Activated CD4-positive, alpha-beta T cell treated with anti-CD3 and anti-CD28 coated beads, Interleukin-2, amount 50 U/mL, for 16 hours (primary cell): ENCODE measurements around the gene SLC30A2.

Source experiments
- DNase-seq: peaks from one replicate; pipeline ENCODE4 v3.0.0-alpha.2; 2020

The SLC30A2 gene

GRCh38 chr1:25994402-25995150, 51.3 kb downstream of the SLC30A2 start:
- DNase-seq = no peak

GRCh38 chr1:25993197-25993951, 52.5 kb downstream of the SLC30A2 start:
- no peak for DNase-seq

GRCh38 chr1:25992689-25993171, 53.2 kb downstream of the SLC30A2 start:
- no peak for DNase-seq

GRCh38 chr1:25991937-25992688, 53.8 kb downstream of the SLC30A2 start:
- DNase-seq = no peak

DNA sequence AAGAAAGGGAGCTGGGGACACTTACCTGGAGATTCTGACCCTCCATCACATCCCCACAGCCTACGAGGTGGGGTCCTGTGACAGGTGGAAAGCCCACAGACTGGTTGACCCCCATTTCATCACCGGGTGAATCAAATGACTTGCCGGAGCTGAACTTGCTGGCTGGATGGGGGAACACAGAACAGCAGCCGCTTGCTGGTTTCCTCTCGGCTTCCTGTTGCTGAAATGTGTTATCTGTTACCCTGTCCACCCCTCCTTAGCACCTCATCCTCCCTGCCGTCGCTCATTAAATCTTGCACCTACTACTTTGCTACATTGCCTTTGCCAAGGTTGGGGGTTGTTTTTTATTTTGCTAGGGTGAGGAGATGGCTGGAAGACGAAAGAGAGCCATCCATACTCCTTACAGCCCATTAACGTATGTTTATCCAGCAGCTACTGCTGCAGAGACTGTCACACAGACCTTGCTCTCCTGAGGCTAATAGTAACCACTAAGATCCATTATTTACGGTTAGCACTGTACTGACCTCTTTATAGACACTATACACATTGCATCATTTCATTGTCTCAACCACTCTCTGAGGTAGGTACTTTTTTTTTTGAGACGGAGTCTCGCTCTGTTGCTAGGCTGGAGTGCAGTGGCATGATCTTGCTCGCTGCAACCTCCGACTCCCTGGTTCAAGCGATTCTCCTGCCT, 55.1 kb downstream of the SLC30A2 start:
- DNase-seq = peak; percentile 53

DNA sequence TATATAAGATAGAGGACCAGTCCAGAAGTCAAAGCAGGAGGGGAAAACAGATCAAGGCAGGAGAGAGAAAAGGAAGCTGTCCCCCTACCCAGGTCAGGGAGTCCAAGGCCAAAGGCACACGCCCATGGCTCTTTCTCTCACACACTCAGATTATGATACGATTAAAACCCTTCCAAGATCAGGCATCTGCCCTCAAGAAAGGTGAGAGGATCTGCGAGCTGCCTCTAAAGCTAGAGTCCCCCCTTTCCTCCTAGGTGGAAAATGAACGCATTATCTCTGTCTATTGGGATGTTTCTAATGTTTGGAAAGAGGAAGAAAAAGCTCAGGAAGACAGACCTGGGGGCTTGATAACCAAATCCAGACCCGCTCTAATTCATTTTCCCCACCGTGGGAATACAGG, 55.7 kb downstream of the SLC30A2 start:
- DNase-seq = no peak

GRCh38 chr1:25989440-25990234, 56.3 kb downstream of the SLC30A2 start:
- no peak for DNase-seq

- no peak for DNase-seq
These were observed 58.0 kb downstream of the SLC30A2 start for GRCh38 chr1:25987951-25988350.
